NCI-H2227 (cell line): ENCODE results near the gene UST.
"Not testable (repeated sequence)": the region's sequence is repeated elsewhere in the genome, so short reads cannot be mapped to it uniquely, and the experiment has no call there.

Experiments used
- DNase-seq: peaks from one replicate; lab custom pipeline; 2025; ENCODE audit not compliant: unreplicated experiment; lab: John Stamatoyannopoulos, UW

UST gene

GRCh38 chr6:148999929-149000468 lies 253.2 kb downstream of the UST start:
- DNase-seq, result no peak

GRCh38 chr6:149001422-149001821 lies 254.6 kb downstream of the UST start:
- DNase-seq, result no peak

GRCh38 chr6:149003560-149003959 lies 256.7 kb downstream of the UST start:
- no peak for DNase-seq

GRCh38 chr6:149004664-149005063 lies 257.8 kb downstream of the UST start:
- DNase-seq, result no peak

- not testable (repeated sequence) for DNase-seq
These were observed 259.4 kb downstream of the UST start for GRCh38 chr6:149006236-149006635.

- DNase-seq, result no peak
These were observed 259.8 kb downstream of the UST start for GRCh38 chr6:149006671-149007070.

GRCh38 chr6:149007846-149008245 lies 261.0 kb downstream of the UST start:
- no peak for DNase-seq

- no peak for DNase-seq
These were observed 261.9 kb downstream of the UST start for GRCh38 chr6:149008741-149009140.

GRCh38 chr6:149012040-149012545 lies 265.3 kb downstream of the UST start:
- no peak for DNase-seq

- no peak for DNase-seq
These were observed 266.9 kb downstream of the UST start for GRCh38 chr6:149013586-149014344.

- DNase-seq, result no peak
These were observed 268.1 kb downstream of the UST start for GRCh38 chr6:149014631-149015534.

GRCh38 chr6:149015535-149016525 lies 269.0 kb downstream of the UST start:
- DNase-seq, result no peak

GRCh38 chr6:149016716-149017115 lies 269.9 kb downstream of the UST start:
- no peak for DNase-seq

GRCh38 chr6:149020319-149020718 lies 273.5 kb downstream of the UST start:
- DNase-seq, result no peak

- DNase-seq, result no peak
These were observed 277.5 kb downstream of the UST start for GRCh38 chr6:149024361-149024760.

GRCh38 chr6:149025061-149025460 lies 278.2 kb downstream of the UST start:
- no peak for DNase-seq

- peak; percentile 19 for DNase-seq
These were observed 279.7 kb downstream of the UST start for GRCh38 chr6:149026530-149026942.

- DNase-seq, result no peak
These were observed 280.7 kb downstream of the UST start for GRCh38 chr6:149027484-149027883.

- peak; percentile 86 for DNase-seq
These were observed 282.1 kb downstream of the UST start for GRCh38 chr6:149028767-149029405.
